HG03521 (cell line): ENCODE measurements around the gene HBP1.

Experiments used
- ATAC-seq: cut with Tn5 transposase; IDR thresholded peaks from one replicate; pipeline ENCODE4 v1.9.1; 2021; ENCODE audit warnings: mild to moderate bottlenecking, moderate library complexity; ENCODE audit not compliant: unreplicated experiment

The HBP1 gene

GRCh38 chr7:107179326-107180164 is 10.7 kb downstream of the HBP1 start:
- no peak for ATAC-seq

- ATAC-seq, result no peak
Measured at GRCh38 chr7:107180378-107180777, 11.6 kb downstream of the HBP1 start.

- ATAC-seq, result no peak
Measured at GRCh38 chr7:107181172-107181571, 12.4 kb downstream of the HBP1 start.

- no peak for ATAC-seq
Measured at GRCh38 chr7:107185716-107186115, 16.9 kb downstream of the HBP1 start.

GRCh38 chr7:107186240-107186639 is 17.4 kb downstream of the HBP1 start:
- no peak for ATAC-seq

GRCh38 chr7:107187774-107188173 is 19.0 kb downstream of the HBP1 start:
- no peak for ATAC-seq

GRCh38 chr7:107190090-107190489 is 21.3 kb downstream of the HBP1 start:
- ATAC-seq, result no peak

GRCh38 chr7:107194052-107194451 is 25.2 kb downstream of the HBP1 start:
- no peak for ATAC-seq

GRCh38 chr7:107196834-107197610 is 28.2 kb downstream of the HBP1 start:
- ATAC-seq, result no peak

GRCh38 chr7:107201795-107202450 is 33.1 kb downstream of the HBP1 start:
- no peak for ATAC-seq

GRCh38 chr7:107203607-107204006 is 34.8 kb downstream of the HBP1 start:
- no peak for ATAC-seq

GRCh38 chr7:107206136-107206535 is 37.3 kb downstream of the HBP1 start:
- no peak for ATAC-seq

GRCh38 chr7:107206706-107207105 is 37.9 kb downstream of the HBP1 start:
- ATAC-seq, result no peak

GRCh38 chr7:107207459-107207858 is 38.7 kb downstream of the HBP1 start:
- ATAC-seq, result no peak

GRCh38 chr7:107208024-107208521 is 39.3 kb downstream of the HBP1 start:
- no peak for ATAC-seq

- ATAC-seq, result no peak
Measured at GRCh38 chr7:107208563-107208962, 39.8 kb downstream of the HBP1 start.

- no peak for ATAC-seq
Measured at GRCh38 chr7:107209565-107209964, 40.8 kb downstream of the HBP1 start.

GRCh38 chr7:107210400-107210799 is 41.6 kb downstream of the HBP1 start:
- ATAC-seq, result no peak

- ATAC-seq, result no peak
Measured at GRCh38 chr7:107212725-107213124, 43.9 kb downstream of the HBP1 start.

GRCh38 chr7:107213193-107213788 is 44.5 kb downstream of the HBP1 start:
- ATAC-seq, result no peak

GRCh38 chr7:107213945-107214344 is 45.1 kb downstream of the HBP1 start:
- ATAC-seq, result no peak
